Esophagus muscularis mucosa (tissue), 4 donors: Measurements from ENCODE around the gene ART5. TPM values are rescaled to one million over a fixed set of nuclear protein-coding genes. Genes with fewer than 3 reads are reported as not detected.
A peak's percentile ranks its signal among the peaks of the same experiment; 100 is the strongest.

Experiments used
- DNase-seq: peaks from one replicate; pipeline ENCODE4 v3.0.0-alpha.2; 2017; ENCODE audit errors: extremely low spot score
- H3K27ac ChIP-seq, 4 donors: fragments of 200-600 bp; sonication (generic); replicated peaks in 1 of 4; 1 replicate in 3 of 4; 2 replicates in 1 of 4; pipeline ENCODE4 v1.5.1; 2016 to 2019; ENCODE audit warnings: mild to moderate bottlenecking in 1 of 4
- H3K27me3 ChIP-seq, 4 donors: fragments of 200-600 bp; sonication (generic); one replicate each; pipeline versions ENCODE4 v1.5.1 to v1.6.0; 2016 to 2019
- H3K36me3 ChIP-seq, 4 donors: fragments of 200-600 bp; sonication (generic); one replicate each; pipeline ENCODE4 v1.5.1; 2016 to 2019
- H3K4me1 ChIP-seq, 4 donors: fragments of 200-600 bp; sonication (generic); one replicate each; pipeline ENCODE4 v1.5.1; 2016 to 2019
- H3K4me3 ChIP-seq, 4 donors: fragments of 200-600 bp; sonication (generic); 1 replicate in 2 of 4; 2 replicates in 2 of 4; pipeline ENCODE4 v1.5.1; 2016 to 2019; ENCODE audit warnings: mild to moderate bottlenecking in 4 of 4, moderate library complexity in 1 of 4
- H3K9me3 ChIP-seq, 4 donors: fragments of 200-600 bp; sonication (generic); 1 replicate in 3 of 4; 2 replicates in 1 of 4; pipeline ENCODE4 v1.5.1; 2016 to 2019
- CTCF ChIP-seq, 3 experiments: fragments of 200-600 bp in 2 of 3; fragments of 450-650 bp in 1 of 3; sonication (generic) in 2 of 3; IDR thresholded peaks; one replicate each; pipeline ENCODE4 v1.5.1; 2017 to 2019; ENCODE audit warnings: antibody characterized with exemption in 3 of 3, mild to moderate bottlenecking in 2 of 3, moderate library complexity in 1 of 3
- EP300 ChIP-seq: sonication (generic); formaldehyde crosslinking; IDR thresholded peaks from one replicate; pipeline ENCODE4 v1.6.1; 2017; ENCODE audit warnings: antibody characterized with exemption
- POLR2A ChIP-seq: fragments of 450-650 bp; IDR thresholded peaks from one replicate; pipeline ENCODE4 v1.6.1; 2017; ENCODE audit warnings: antibody characterized with exemption, moderate library complexity, mild to moderate bottlenecking, low read depth
- POLR2AphosphoS5 ChIP-seq, 2 donors: sonication (generic); formaldehyde crosslinking; IDR thresholded peaks; one replicate each; pipeline ENCODE4 v1.6.1; 2017; ENCODE audit warnings: antibody characterized with exemption in 2 of 2
- WGBS: methylation state at CpG from one replicate; pipeline ENCODE4 v1.1.5; 2018; 5-methylcytosine and 5-hydroxymethylcytosine counted together
- intact Hi-C: fragments of 100-400 bp; cut with DNase I; formaldehyde crosslinking; loops from one replicate; pipeline ENCODE4 v1.15.1; 2023
- total RNA-seq, 4 donors: library from RNA; depleted of rRNA; stranded (reverse); fragments of >200 nt; gene quantifications; one replicate each; pipeline versions ENCODE4 v1.1.0 to v1.2.1, GENCODE V29; 2016

ART5 gene
- total RNA-seq, 4 donors from 2014 or later = 0.57 to 0.66 (median 0.65) TPM; not detected in 1

- peaks cover 0 to 26% (median 14%) of the 10 kb centered on the region in 4 donors for H3K4me1 ChIP-seq
- no peaks in the 10 kb centered on the region for H3K9me3 ChIP-seq
- intact Hi-C loops = no loop called here
- no peak for DNase-seq
- peaks cover 54 to 96% (median 87%) of the 10 kb centered on the region in 4 donors for H3K36me3 ChIP-seq
- H3K4me3 ChIP-seq = no peak overlapping the region
- WGBS = 94% methylated on average over 12 of the region's 12 CpGs
- TF ChIP-seq EP300 (no peak), POLR2AphosphoS5 (IDR thresholded peaks at IDR 0.05) (no peak), CTCF (IDR thresholded peaks at IDR 0.05) (no peak), POLR2A (no peak)
- peak overlapping the region in 2 of 4 donors; percentile 44 to 54 for H3K27ac ChIP-seq
- H3K27me3 ChIP-seq = no peaks in the 10 kb centered on the region
Observed at GRCh38 chr11:3684129-3684818, 42.5 kb upstream of the ART5 start.

GRCh38 chr11:3683039-3683438 lies 41.2 kb upstream of the ART5 start:
- Histone ChIP-seq H3K4me1 (peaks cover 0 to 26% (median 14%) of the 10 kb centered on the region in 4 donors), H3K9me3 (no peaks in the 10 kb centered on the region), H3K36me3 (peaks cover 65 to 96% (median 87%) of the 10 kb centered on the region in 4 donors), H3K4me3 (no peak overlapping the region), H3K27ac (no peak overlapping the region), H3K27me3 (no peaks in the 10 kb centered on the region)
- DNase-seq = no peak
- intact Hi-C loops = no loop called here
- no peak for TF ChIP-seq EP300
- TF ChIP-seq POLR2A = no peak
- TF ChIP-seq CTCF (IDR thresholded peaks at IDR 0.05) = no peak
- no peak for TF ChIP-seq POLR2AphosphoS5 (IDR thresholded peaks at IDR 0.05)
- 91% methylated on average over 6 of the region's 9 CpGs for WGBS

- Histone ChIP-seq H3K4me1 (peaks cover 0 to 2% (median under 1%) of the 10 kb centered on the region in 4 donors), H3K27me3 (no peaks in the 10 kb centered on the region), H3K27ac (no peak overlapping the region), H3K4me3 (no peak overlapping the region), H3K9me3 (no peaks in the 10 kb centered on the region), H3K36me3 (peaks cover 85 to 100% (median 99%) of the 10 kb centered on the region in 4 donors)
- intact Hi-C loops = no loop called here
- TF ChIP-seq POLR2A (no peak), POLR2AphosphoS5 (IDR thresholded peaks at IDR 0.05) (no peak), EP300 (no peak), CTCF (IDR thresholded peaks at IDR 0.05) (no peak)
- DNase-seq = no peak
- WGBS = 94% methylated on average over 3 of the region's 3 CpGs
Observed at GRCh38 chr11:3679077-3679476, 37.3 kb upstream of the ART5 start.

- intact Hi-C loops = no loop called here
- H3K36me3 ChIP-seq = peaks cover 69 to 100% (median 97%) of the 10 kb centered on the region in 4 donors
- TF ChIP-seq EP300 (no peak), POLR2AphosphoS5 (IDR thresholded peaks at IDR 0.05) (no peak), CTCF (IDR thresholded peaks at IDR 0.05) (no peak), POLR2A (no peak)
- no peak overlapping the region for H3K4me3 ChIP-seq
- no peaks in the 10 kb centered on the region for H3K27me3 ChIP-seq
- DNase-seq = no peak
- no peaks in the 10 kb centered on the region for H3K4me1 ChIP-seq
- 95% methylated on average over 11 of the region's 11 CpGs for WGBS
- no peaks in the 10 kb centered on the region for H3K9me3 ChIP-seq
- no peak overlapping the region for H3K27ac ChIP-seq
Observed at GRCh38 chr11:3675971-3676370, 34.2 kb upstream of the ART5 start.
